NOMO-1 treated with dmso at 0.1 percent for 144 hours (cell line): ENCODE measurements around the gene ICOS.
"Not testable (repeated sequence)": the region's sequence is repeated elsewhere in the genome, so short reads cannot be mapped to it uniquely, and the experiment has no call there.

Experiments
- DNase-seq: peaks from one replicate; lab custom pipeline; 2025; ENCODE audit not compliant: unreplicated experiment; lab: John Stamatoyannopoulos, UW

Gene ICOS

GRCh38 chr2:203916756-203917155, 19.8 kb upstream of the ICOS start:
- no peak for DNase-seq

- no peak for DNase-seq
These were observed 18.3 kb upstream of the ICOS start for GRCh38 chr2:203918264-203918663.

GRCh38 chr2:203918839-203919238, 17.7 kb upstream of the ICOS start:
- DNase-seq: no peak

- DNase-seq: no peak
These were observed 10.9 kb upstream of the ICOS start for GRCh38 chr2:203925512-203926158.

GRCh38 chr2:203928849-203929248, 7.7 kb upstream of the ICOS start:
- DNase-seq: no peak

- not testable (repeated sequence) for DNase-seq
These were observed 5.3 kb upstream of the ICOS start for GRCh38 chr2:203931262-203931661.

- DNase-seq: no peak
These were observed 2.5 kb upstream of the ICOS start for GRCh38 chr2:203934041-203934492.

- DNase-seq: no peak
These were observed 1.7 kb upstream of the ICOS start for GRCh38 chr2:203934711-203935438.

- no peak for DNase-seq
These were observed 995 bp upstream of the ICOS start for GRCh38 chr2:203935568-203935967.

- no peak for DNase-seq
These were observed 386 bp downstream of the ICOS start for GRCh38 chr2:203936949-203937348.

GRCh38 chr2:203937788-203938187, 1.2 kb downstream of the ICOS start:
- no peak for DNase-seq

- DNase-seq: no peak
These were observed 3.5 kb downstream of the ICOS start for GRCh38 chr2:203940039-203940438.

GRCh38 chr2:203943493-203944382, 7.2 kb downstream of the ICOS start:
- DNase-seq: not testable (repeated sequence)

- no peak for DNase-seq
These were observed 12.2 kb downstream of the ICOS start for GRCh38 chr2:203948733-203949132.

- DNase-seq: no peak
These were observed 12.7 kb downstream of the ICOS start for GRCh38 chr2:203949228-203949627.

- no peak for DNase-seq
These were observed 14.9 kb downstream of the ICOS start for GRCh38 chr2:203951366-203951902.

- no peak for DNase-seq
These were observed 22.7 kb downstream of the ICOS start for GRCh38 chr2:203959265-203959664.

GRCh38 chr2:203959672-203960071, 23.1 kb downstream of the ICOS start:
- no peak for DNase-seq

GRCh38 chr2:203960811-203961210, 24.2 kb downstream of the ICOS start:
- DNase-seq: no peak

GRCh38 chr2:203965190-203965589, 28.6 kb downstream of the ICOS start:
- not testable (repeated sequence) for DNase-seq

- DNase-seq: no peak
These were observed 34.7 kb downstream of the ICOS start for GRCh38 chr2:203971251-203971650.
